Parathyroid adenoma (tissue), 2 donors: Measurements from ENCODE around the gene CYTL1.
"Not testable (repeated sequence)": the region's sequence is repeated elsewhere in the genome, so short reads cannot be mapped to it uniquely, and the experiment has no call there.

Experiments used
- H2AFZ ChIP-seq: fragments of 300-600 bp; sonication (generic); one replicate; pipeline ENCODE4 v1.7.0; 2017; ENCODE audit warnings: antibody characterized with exemption, mild to moderate bottlenecking
- H3K27ac ChIP-seq: fragments of 300-600 bp; sonication (generic); one replicate; pipeline ENCODE4 v1.7.0; 2017
- H3K27me3 ChIP-seq: fragments of 300-600 bp; sonication (generic); one replicate; pipeline ENCODE4 v1.7.0; 2017; ENCODE audit warnings: low read length; ENCODE audit not compliant: control insufficient read depth, insufficient read depth
- H3K36me3 ChIP-seq: fragments of 300-600 bp; sonication (generic); one replicate; pipeline ENCODE4 v1.7.0; 2017; ENCODE audit warnings: low read length; ENCODE audit not compliant: control insufficient read depth, insufficient read depth
- H3K4me1 ChIP-seq: fragments of 300-600 bp; sonication (generic); one replicate; pipeline ENCODE4 v1.7.0; 2017; ENCODE audit warnings: control low read depth
- H3K4me2 ChIP-seq: fragments of 300-600 bp; sonication (generic); one replicate; pipeline ENCODE4 v1.7.0; 2017; ENCODE audit warnings: low read length
- H3K4me3 ChIP-seq: fragments of 300-600 bp; sonication (generic); one replicate; pipeline ENCODE4 v1.7.0; 2017; ENCODE audit warnings: low read depth, low read length
- H3K79me2 ChIP-seq: fragments of 300-600 bp; sonication (generic); one replicate; pipeline ENCODE4 v1.7.0; 2017; ENCODE audit warnings: control low read depth
- H3K9ac ChIP-seq: fragments of 300-600 bp; sonication (generic); one replicate; pipeline ENCODE4 v1.7.0; 2017; ENCODE audit warnings: mild to moderate bottlenecking
- H3K9me3 ChIP-seq: fragments of 300-600 bp; sonication (generic); one replicate; pipeline ENCODE4 v1.7.0; 2017; ENCODE audit warnings: low read length; ENCODE audit not compliant: control insufficient read depth
- TF ChIP-seq, protein P1 (sequence below): fragments of 300-600 bp; sonication (generic); IDR thresholded peaks from one replicate; pipeline ENCODE4 v1.7.0; 2017; ENCODE audit warnings: antibody characterized with exemption, mild to moderate bottlenecking
- donor health status: primary hyperparathyroidism.

CYTL1 gene

DNA sequence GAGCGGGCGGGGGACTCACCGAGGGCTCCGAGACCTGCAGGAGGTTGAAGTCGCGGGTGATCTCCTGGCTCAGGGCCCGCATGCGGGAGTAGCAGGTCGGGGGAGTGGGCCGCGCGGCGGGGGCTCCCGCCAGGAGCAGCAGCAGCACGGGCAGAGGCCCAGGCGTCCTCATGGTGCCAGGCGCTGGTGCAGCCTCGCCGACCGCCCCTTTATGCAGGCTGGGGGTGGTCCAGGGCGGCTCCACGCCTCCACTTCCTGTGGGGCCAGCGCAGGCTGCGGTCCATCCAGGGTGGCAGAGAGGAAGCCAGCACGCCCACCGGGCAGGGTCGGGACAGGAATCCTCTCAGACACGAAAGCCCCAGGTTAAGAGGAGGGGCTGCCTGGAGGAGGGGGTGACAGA, at the start of gene CYTL1:
Gene CYTL1 (minus strand): TSS at position 185 of the 400 bp plus-strand sequence. CDS start 13 bp downstream, at position 172.
- H3K9ac ChIP-seq: no peak within 1 kb of the TSS
- no peaks in the 10 kb centered on the region for H3K27me3 ChIP-seq
- H3K36me3 ChIP-seq: no peaks in the 10 kb centered on the region
- H3K4me1 ChIP-seq: no peaks in the 10 kb centered on the region
- no peak within 1 kb of the TSS for H3K4me3 ChIP-seq
- no peak within 1 kb of the TSS for H2AFZ ChIP-seq
- no peaks in the 10 kb centered on the region for H3K9me3 ChIP-seq
- H3K79me2 ChIP-seq: no peaks in the 10 kb centered on the region
- H3K27ac ChIP-seq: no peak within 1 kb of the TSS
- H3K4me2 ChIP-seq: no peak within 1 kb of the TSS
- TF ChIP-seq, protein P1, sequence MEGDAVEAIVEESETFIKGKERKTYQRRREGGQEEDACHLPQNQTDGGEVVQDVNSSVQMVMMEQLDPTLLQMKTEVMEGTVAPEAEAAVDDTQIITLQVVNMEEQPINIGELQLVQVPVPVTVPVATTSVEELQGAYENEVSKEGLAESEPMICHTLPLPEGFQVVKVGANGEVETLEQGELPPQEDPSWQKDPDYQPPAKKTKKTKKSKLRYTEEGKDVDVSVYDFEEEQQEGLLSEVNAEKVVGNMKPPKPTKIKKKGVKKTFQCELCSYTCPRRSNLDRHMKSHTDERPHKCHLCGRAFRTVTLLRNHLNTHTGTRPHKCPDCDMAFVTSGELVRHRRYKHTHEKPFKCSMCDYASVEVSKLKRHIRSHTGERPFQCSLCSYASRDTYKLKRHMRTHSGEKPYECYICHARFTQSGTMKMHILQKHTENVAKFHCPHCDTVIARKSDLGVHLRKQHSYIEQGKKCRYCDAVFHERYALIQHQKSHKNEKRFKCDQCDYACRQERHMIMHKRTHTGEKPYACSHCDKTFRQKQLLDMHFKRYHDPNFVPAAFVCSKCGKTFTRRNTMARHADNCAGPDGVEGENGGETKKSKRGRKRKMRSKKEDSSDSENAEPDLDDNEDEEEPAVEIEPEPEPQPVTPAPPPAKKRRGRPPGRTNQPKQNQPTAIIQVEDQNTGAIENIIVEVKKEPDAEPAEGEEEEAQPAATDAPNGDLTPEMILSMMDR: no peak

DNA sequence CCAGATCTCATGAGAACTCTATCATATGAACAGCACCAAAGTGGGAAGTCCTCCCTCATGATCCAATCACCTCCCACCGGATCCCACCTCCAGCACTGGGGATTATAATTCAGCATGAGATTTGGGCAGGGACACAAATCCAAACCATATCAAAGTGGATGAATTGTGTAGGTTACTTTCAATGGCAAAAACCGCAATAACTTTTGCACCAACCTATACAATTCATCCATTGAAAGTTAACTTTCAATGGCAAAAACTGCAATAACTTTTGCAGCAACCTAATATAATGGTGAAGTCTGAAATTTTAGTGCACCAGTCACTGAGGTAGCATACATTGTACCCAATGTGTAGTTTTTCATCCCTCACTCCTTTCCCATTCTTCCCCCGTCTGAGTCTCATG, 48.6 kb upstream of the CYTL1 start:
- Histone ChIP-seq H3K9me3 (no peaks in the 10 kb centered on the region), H3K36me3 (no peaks in the 10 kb centered on the region), H3K27me3 (no peaks in the 10 kb centered on the region), H3K4me1 (no peaks in the 10 kb centered on the region), H2AFZ (no peak overlapping the region), H3K4me2 (no peak overlapping the region), H3K79me2 (no peaks in the 10 kb centered on the region), H3K9ac (no peak overlapping the region), H3K27ac (no peak overlapping the region), H3K4me3 (no peak overlapping the region)
- TF ChIP-seq, protein P1: no peak

- H3K79me2 ChIP-seq, H3K9me3 ChIP-seq, H3K36me3 ChIP-seq, H3K4me1 ChIP-seq, H3K4me2 ChIP-seq, H3K27me3 ChIP-seq, H2AFZ ChIP-seq, H3K4me3 ChIP-seq, H3K9ac ChIP-seq, H3K27ac ChIP-seq: not testable (repeated sequence)
Measured at GRCh38 chr4:5066968-5067367, 47.7 kb upstream of the CYTL1 start.

DNA sequence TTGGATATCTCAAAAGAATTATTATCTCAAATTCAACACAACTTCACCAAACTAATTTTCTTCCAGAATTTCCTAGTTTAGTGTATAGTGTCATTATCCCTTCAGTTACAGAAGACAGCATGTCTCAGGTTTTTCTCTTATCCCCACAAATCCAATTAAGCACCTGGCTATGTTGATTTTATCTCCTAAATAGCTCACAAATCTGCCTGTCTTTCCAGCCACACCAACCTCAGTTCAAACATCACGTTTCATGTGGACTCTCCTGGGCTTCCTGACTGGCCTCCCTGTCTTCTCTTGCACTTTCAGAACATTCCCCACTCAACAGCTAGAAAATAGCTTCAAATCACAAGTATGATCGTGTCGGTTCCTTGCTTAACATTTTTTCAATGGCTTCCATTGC, 46.8 kb upstream of the CYTL1 start:
- Histone ChIP-seq H3K9ac (no peak overlapping the region), H3K9me3 (no peaks in the 10 kb centered on the region)

GRCh38 chr4:5055411-5055810, 36.2 kb upstream of the CYTL1 start:
- Histone ChIP-seq H3K27me3 (no peaks in the 10 kb centered on the region), H3K4me2 (no peak overlapping the region), H3K36me3 (no peaks in the 10 kb centered on the region), H3K79me2 (no peaks in the 10 kb centered on the region), H3K4me1 (no peaks in the 10 kb centered on the region), H2AFZ (no peak overlapping the region), H3K9me3 (no peaks in the 10 kb centered on the region), H3K9ac (no peak overlapping the region), H3K27ac (no peak overlapping the region), H3K4me3 (no peak overlapping the region)
- TF ChIP-seq, protein P1: no peak

More for the DNA sequence above, 46.8 kb upstream of the CYTL1 start:
- H3K4me1 ChIP-seq: no peaks in the 10 kb centered on the region
- H3K36me3 ChIP-seq: no peaks in the 10 kb centered on the region
- no peak overlapping the region for H2AFZ ChIP-seq
- no peak overlapping the region for H3K4me2 ChIP-seq
- H3K27me3 ChIP-seq: no peaks in the 10 kb centered on the region
- TF ChIP-seq, protein P1: no peak
- H3K4me3 ChIP-seq: no peak overlapping the region
- no peak overlapping the region for H3K27ac ChIP-seq
- H3K79me2 ChIP-seq: no peaks in the 10 kb centered on the region
